GM12891 (cell line): ENCODE data around the gene SGSH.

Experiments used
- POLR2AphosphoS5 ChIP-seq: IDR thresholded peaks from 2 replicates; pipeline ENCODE4 v1.6.1; 2011; ENCODE audit warnings: low read depth, low read length, control low read depth
- POU2F2 ChIP-seq: IDR thresholded peaks from 2 replicates; pipeline ENCODE4 v1.6.1; 2011; ENCODE audit warnings: low read depth, mild to moderate bottlenecking, control low read depth, low read length, moderate library complexity
- SPI1 ChIP-seq: IDR thresholded peaks from 2 replicates; pipeline ENCODE4 v1.6.1; 2011; ENCODE audit warnings: low read depth, low read length, control low read depth

DNA sequence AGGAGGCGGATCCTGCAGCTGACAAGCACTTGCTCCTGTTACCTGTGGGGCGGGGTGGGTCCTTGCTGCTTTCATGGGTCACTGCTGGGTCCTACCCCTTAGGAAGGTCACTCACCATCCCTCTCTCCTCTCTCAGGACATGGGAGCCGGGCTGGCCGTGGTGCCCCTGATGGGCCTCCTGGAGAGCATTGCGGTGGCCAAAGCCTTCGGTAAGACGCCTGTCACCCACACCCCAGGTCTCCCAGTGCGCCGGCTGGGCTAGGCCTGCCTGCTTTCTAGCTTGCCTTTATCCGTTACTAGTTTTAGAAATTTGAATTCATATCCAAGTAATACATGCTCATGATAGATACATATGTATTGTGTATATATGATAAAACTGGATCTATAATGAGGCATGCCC, 17.3 kb upstream of the SGSH start:
- TF ChIP-seq POLR2AphosphoS5 (no peak), POU2F2 (no peak), SPI1 (no peak)
